Endometrial microvascular endothelial cells (primary cell): ENCODE measurements around the gene MMAB. TPM values are rescaled to one million over a fixed set of nuclear protein-coding genes. Genes with fewer than 3 reads are reported as not detected.

Experiments used
- in situ Hi-C: cut with HindIII; loops from 2 replicates; pipeline ENCODE4 v1.10.0; 2017; ENCODE audit warnings: low sequenced_read_pairs, low pct_unique_long_range_greater_than_20kb; ENCODE audit errors: inconsistent ontology term
- total RNA-seq: library from RNA; depleted of rRNA; stranded (reverse); fragments of >200 nt; gene quantifications from one replicate; pipeline ENCODE4 v1.2.3, GENCODE V29; 2015; ENCODE audit errors: inconsistent ontology term

MMAB gene
- total RNA-seq, 1 donor from 2014 or later: 34.9 TPM

- in situ Hi-C loops: no loop called here
Observed at GRCh38 chr12:109567967-109568366, 5.3 kb downstream of the MMAB start.

DNA sequence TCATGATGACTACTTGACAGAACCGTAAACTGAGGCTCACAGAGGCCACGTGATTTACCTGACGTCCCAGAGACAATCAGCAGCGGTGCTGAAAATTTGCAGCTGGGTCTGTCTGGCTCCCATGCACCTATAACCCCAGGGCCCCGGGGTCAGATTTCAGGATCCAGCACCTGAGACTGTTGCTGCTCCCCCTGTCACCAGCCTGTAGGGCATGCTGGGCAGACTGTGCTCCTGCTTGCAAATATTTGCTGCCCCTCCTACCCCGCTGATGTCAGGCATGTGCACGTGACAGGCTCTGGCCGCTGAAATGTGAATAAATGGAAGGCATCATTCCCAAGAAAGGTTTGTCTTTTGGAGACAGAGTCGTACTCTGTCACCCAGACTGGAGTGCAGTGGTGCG lies 6.0 kb downstream of the MMAB start:
- in situ Hi-C loops: no loop called here

- in situ Hi-C loops: no loop called here
Observed at GRCh38 chr12:109566424-109566823, 6.9 kb downstream of the MMAB start.

DNA sequence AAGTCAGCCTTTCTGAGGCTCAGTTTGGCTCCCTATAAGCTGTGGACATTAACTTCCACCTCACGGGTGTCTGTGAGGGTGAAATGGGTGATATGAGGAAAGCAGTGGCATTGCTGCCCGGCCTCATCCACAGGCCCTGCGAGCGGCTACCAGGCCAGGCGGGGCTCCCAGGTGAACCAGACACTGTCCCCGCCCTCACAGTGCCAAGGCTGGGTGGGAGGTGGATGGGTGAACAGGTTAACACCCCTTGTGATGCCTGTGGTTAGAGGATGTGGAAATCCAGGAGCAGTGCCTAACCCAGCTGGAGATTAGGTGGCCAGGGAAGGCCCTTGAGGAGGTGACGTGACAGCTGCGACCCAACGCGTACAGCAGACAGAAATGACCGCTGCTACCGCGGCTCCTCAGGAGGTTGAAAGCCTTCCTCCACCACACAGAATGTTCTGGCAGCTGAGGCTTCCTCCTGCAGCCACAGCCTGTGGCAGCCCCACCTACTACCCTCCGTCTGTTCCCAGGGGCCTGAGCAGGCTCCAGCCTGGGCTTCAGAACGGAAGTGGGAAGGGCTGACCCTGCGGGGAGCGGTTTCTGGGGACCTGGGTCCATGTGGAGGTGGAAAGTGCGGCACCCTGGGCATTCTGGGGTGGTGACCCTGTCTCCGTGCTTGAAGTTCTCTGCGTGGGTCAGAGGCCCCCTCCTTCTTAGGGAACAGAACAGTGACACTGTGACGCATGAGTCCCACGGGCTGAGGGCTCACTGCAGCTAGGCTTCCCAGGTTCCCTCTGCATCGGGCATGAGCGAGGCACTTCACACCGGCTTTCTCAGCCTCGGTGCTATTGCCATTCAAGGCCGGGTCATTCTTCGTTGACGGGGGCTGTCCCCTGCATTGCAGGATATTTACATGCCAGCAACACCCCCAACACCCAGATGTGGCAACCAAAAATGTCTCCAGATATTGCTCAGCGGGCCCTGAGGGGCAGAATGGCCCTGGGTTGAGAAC lies 9.7 kb downstream of the MMAB start:
- in situ Hi-C loops: no loop called here

GRCh38 chr12:109562871-109563270 lies 10.4 kb downstream of the MMAB start:
- in situ Hi-C loops: no loop called here

DNA sequence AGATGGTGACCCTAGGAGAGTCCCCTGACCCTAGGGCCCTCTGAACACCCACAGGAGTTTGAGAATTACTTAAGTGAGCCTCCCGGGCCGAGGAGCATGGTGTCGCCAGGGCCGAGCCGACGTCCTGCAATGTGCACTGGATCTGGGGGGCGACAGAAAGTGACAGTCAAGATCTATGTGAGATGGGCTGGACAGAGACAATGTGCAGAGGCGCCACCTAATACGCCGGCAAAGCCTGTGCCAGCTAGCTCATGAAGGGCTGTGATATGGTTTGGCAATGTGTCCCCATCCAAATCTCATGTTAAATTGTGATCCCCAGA lies 11.6 kb downstream of the MMAB start:
- in situ Hi-C loops: no loop called here

DNA sequence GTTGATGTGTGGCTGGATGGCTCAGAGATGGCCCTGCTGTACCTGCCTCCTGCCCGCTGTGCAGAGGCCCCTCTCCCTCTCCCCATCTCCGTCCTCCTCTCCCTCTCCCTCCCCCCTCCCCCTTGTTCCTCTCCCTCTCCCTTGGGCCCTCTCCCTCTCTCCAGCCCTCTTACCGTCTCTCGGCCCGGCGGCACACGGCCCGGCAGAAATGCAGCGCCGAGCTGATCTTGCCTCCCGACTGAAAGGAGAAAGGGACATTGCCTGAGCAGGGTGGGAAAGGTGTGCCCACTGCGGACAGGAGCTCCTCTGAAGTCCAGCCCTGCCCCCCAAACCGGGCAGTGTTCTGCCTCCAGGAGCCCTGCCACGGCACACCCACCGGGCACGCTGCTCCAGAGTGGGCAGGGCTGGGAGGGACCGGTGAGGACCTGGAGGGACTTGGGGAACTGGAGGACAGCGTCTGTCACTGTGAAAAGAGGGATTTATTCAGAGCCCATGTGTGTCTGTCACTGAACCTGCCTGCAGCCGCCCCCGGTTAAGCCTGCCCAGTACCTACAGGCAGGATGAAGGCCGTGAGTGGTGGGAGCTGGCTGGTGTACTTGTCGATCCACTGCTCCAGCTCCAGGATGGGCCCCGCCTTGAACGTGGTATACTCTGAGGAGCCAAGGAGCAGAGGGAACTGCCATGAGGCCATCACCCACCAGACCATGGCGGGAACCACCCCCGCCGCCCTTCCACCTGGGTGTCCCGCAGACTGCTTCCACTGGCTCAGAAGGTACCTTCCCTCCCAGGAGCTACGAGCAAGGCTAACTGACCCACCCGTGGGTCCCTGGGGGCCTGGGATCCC lies 12.2 kb downstream of the MMAB start:
- in situ Hi-C loops: no loop called here

DNA sequence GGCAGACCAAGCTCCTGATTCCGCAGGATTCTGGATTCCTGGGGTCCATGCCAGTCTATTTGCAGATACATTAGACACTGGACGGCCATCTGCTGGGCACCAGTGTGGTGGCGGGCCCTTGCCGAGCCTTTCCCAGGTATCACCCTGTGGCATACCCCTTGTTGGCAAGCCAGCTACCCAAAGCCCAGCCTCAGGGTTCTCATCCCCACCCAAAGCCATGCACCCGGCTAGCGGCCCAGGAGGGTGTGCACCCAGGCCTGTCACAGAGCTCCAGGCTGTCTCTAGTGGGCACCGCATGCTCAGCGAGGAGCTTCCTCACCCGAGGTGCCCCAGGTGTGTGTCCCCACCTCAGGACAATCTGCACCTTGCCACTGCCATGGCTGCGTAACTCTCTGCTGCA lies 13.7 kb downstream of the MMAB start:
- in situ Hi-C loops: no loop called here

GRCh38 chr12:109559200-109559505 lies 14.2 kb downstream of the MMAB start:
- in situ Hi-C loops: no loop called here

GRCh38 chr12:109558374-109559199 lies 14.7 kb downstream of the MMAB start:
- in situ Hi-C loops: no loop called here

GRCh38 chr12:109557805-109558204 lies 15.5 kb downstream of the MMAB start:
- in situ Hi-C loops: no loop called here

- in situ Hi-C loops: no loop called here
Observed at GRCh38 chr12:109557200-109557599, 16.1 kb downstream of the MMAB start.

DNA sequence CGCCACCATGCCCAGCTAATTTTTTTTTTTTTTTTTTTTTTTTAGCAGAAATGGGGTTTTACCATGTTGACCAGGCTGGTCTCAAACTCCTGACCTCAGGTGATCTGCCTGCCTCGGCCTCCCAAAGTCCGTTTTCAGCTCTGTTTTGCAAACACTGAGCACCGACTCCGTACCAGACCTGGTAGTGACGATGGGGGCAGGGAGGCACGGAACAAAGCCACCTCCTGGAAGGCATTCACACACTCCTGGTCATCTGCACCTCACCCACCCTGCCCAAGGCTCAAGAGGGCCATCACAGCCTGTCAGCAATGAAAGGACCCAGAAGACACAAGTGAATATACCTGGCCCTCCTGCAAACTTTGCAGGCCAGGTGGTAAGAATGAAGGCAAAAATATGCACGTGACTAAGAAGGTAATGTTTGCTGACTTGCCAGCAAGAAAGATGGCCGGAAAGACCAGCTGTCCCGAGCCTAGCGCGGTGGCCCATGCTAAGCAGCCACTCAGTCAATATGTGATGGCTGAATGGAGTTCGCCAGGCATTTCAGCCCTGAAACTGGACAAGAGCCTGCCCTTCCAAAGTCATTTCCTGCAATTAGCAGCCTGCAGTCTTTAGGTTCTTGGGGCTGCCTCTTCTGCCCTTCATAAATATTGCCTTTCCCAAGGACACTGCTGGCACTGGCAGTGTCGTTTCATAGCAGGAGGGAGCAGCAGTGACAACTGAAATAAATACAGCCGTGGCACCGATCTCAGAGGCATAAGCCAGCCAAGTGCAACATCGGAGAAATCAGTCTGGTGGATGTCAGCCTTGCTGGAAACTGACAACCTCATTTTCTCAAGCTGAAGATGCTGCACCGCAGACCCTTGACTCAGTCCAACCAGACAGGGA lies 17.6 kb downstream of the MMAB start:
- in situ Hi-C loops: no loop called here

DNA sequence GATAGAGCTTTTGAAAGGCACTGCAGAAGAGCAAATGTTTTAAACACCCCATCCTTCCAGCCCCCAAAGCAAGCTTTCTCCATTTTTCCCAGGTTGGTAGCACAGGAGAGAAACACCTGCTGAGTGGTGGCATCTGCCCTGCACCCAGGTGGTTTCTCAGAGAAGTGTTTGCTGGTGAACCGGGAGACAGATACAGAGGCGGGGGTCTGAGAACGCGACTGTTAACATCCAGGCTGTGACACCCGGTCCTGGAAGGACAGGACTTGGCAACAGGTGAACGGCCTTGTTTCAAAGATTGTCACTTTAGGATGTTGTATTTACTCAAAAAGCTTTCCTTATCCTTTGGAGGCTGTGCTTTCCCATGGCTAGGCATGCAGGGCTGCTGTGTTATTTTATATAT lies 18.5 kb downstream of the MMAB start:
- in situ Hi-C loops: no loop called here

DNA sequence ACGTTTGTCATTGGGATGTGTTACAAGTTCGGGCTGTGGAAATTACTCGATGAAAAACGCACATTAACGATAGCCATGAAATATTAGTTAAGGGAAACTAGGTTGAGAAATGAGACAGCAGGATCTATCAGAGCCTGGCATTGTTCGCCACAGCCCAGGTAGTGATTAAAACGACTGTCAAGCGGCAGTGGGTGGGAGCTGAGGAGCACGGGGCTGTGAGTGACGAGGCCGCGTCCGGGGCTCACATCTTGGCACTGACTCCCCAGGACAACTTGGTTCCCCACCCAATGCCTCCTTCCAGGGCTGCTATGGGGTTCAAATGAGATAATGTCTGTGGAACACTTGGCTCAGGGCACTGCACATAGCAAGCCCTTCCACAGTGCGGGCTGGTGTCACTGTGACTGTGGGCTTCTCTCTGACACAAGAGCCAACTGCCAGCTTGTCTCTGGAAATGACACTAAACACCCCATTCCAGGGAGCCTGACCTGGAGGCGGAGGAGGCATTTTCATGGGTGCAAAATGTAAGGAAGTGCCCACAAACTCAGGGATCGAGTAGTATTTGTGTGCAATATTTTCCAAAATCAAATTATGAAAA lies 19.3 kb downstream of the MMAB start:
- in situ Hi-C loops: no loop called here

DNA sequence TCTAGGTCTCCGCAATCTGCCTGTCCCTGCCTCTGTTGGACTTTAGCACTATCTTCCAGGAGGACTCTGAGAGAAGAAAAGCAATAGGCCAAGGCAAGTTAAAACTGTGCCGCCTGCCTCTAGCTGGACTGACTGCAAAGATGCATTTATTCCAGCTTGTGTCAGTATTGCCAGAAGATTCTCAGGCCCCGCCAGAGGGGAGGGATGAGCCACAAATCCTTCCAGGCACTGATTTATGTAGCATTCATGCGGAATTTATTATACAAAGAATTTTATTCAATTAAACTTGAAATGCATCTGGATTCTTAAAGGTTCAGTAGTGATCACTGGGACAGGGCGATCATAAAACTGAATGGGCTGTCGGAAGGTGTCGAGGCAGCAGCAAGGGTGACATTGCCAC lies 19.8 kb downstream of the MMAB start:
- in situ Hi-C loops: no loop called here

DNA sequence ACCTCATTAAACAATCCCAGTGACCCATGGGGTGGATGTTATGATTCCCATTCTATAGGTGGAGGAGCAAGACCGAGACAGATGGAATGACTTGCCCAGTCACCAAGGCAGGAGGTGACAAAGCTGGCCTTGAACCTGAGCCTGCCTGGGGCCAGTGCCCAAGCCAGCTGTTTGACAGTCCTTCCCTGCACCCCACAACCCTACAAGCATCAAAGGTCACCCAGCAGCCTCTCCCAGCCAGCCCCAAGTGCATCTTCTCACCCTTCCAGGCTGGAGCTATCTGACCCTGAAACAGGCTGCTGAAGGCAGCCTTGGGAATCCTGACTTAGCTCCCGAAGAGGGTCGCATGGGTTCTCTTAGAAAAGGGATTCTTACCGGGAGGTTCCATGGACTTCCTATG lies 20.3 kb downstream of the MMAB start:
- in situ Hi-C loops: no loop called here

- in situ Hi-C loops: no loop called here
Observed at GRCh38 chr12:109551108-109551507, 22.2 kb downstream of the MMAB start.
